Measurements from ENCODE around the gene TMEM235. TPM values are rescaled to one million over a fixed set of nuclear protein-coding genes. Genes with fewer than 3 reads are reported as not detected.

TMEM235 gene
- total RNA-seq, 4 donors from 2014 or later = not detected

- no peak for DNase-seq (ENCODE audit: low spot score)
- peak; percentile 41 for ATAC-seq (ENCODE audit: low FRiP score)
- TF ChIP-seq CTCF (IDR thresholded peaks at IDR 0.05) = no peak
Measured at GRCh38 chr17:78268951-78269905, 37.8 kb downstream of the TMEM235 start.

- no peak for DNase-seq (ENCODE audit: low spot score)
- no peak for ATAC-seq (ENCODE audit: low FRiP score)
- no peak for TF ChIP-seq CTCF (IDR thresholded peaks at IDR 0.05)
Measured at GRCh38 chr17:78269955-78270381, 38.5 kb downstream of the TMEM235 start.

GRCh38 chr17:78271419-78272170, 40.2 kb downstream of the TMEM235 start:
- ATAC-seq (ENCODE audit: low FRiP score) = no peak
- no peak for TF ChIP-seq CTCF (IDR thresholded peaks at IDR 0.05)
- DNase-seq (ENCODE audit: low spot score) = no peak

- no peak for TF ChIP-seq CTCF (IDR thresholded peaks at IDR 0.05)
- DNase-seq (ENCODE audit: low spot score) (peak; percentile 46), ATAC-seq (ENCODE audit: low FRiP score) (peak; percentile 90)
Measured at GRCh38 chr17:78272181-78272913, 40.9 kb downstream of the TMEM235 start.

- ATAC-seq (ENCODE audit: low FRiP score) = no peak
- DNase-seq (ENCODE audit: low spot score) = no peak
- no peak for TF ChIP-seq CTCF (IDR thresholded peaks at IDR 0.05)
Measured at GRCh38 chr17:78272914-78273258, 41.5 kb downstream of the TMEM235 start.

- DNase-seq (ENCODE audit: low spot score) (no peak), ATAC-seq (ENCODE audit: low FRiP score) (no peak)
- TF ChIP-seq CTCF (IDR thresholded peaks at IDR 0.05) = no peak
Measured at GRCh38 chr17:78273813-78274212, 42.4 kb downstream of the TMEM235 start.

Measured in omental fat pad (tissue), 4 donors.